HepG2 (cell line): ENCODE measurements around the gene FCRLA. TPM values are rescaled to one million over a fixed set of nuclear protein-coding genes. Genes with fewer than 3 reads are reported as not detected.

Experiments used
- BCLAF1 ChIP-seq: fragments of 450-650 bp; IDR thresholded peaks from 2 replicates; pipeline ENCODE4 v1.6.1; 2017; ENCODE audit warnings: mild to moderate bottlenecking
- ZBTB10 ChIP-seq: sonication (generic); formaldehyde crosslinking; IDR thresholded peaks from 2 replicates; pipeline ENCODE4 v1.4.0; 2020; ENCODE audit warnings: missing genetic modification reagents, borderline replicate concordance
- ZNF205 ChIP-seq: IDR thresholded peaks from 2 replicates; pipeline ENCODE4 v1.6.1; 2018; ENCODE audit warnings: missing biosample characterization, missing genetic modification reagents
- ZNF891 ChIP-seq: sonication (generic); formaldehyde crosslinking; IDR thresholded peaks from 2 replicates; pipeline ENCODE4 v1.5.0; 2020; ENCODE audit warnings: mild to moderate bottlenecking, missing genetic modification reagents
- polyA plus RNA-seq, 8 experiments: library from polyadenylated mRNA; depleted of rRNA in 3 of 8; stranded (reverse) in 7 of 8; unstranded in 1 of 8; fragments of >200 nt; fragmentation: Illumina TruSeq in 4 of 8; extraction: Trizol in 4 of 8; gene quantifications; 2 replicates each; pipeline versions ENCODE4 v1.2.1 to v1.2.3, GENCODE V29; 2011 to 2016; ENCODE audit warnings: low read depth in 4 of 8, missing spikeins in 1 of 8, mixed read lengths in 1 of 8; ENCODE audit not compliant: insufficient read depth in 1 of 8
- total RNA-seq, 5 experiments: library from RNA; depleted of rRNA; stranded (reverse); fragments of >200 nt; fragmentation: Illumina TruSeq; extraction: Trizol; gene quantifications; 2 replicates each; pipeline ENCODE4 v1.2.3, GENCODE V29; 2016; ENCODE audit warnings: low read depth in 1 of 5

The FCRLA gene
- total and polyA plus RNA-seq, 2 of the 13 experiments (the other 11 are each of a cell fraction or from before 2014, with no cell fraction given) = not detected

GRCh38 chr1:161749509-161750407 is 42.7 kb downstream of the FCRLA start, which contains the start of gene DUSP12 (continued):
- no peak for TF ChIP-seq ZBTB10
- peak; percentile 20; the same call in 1 of the 2 replicates for TF ChIP-seq ZNF205
- no peak for TF ChIP-seq BCLAF1
- TF ChIP-seq ZNF891 (CRISPR knock-in tag) = peak; percentile 96
